GM12873 (cell line): ENCODE measurements around the gene CMTR2.

Experiments
- CTCF ChIP-seq: IDR thresholded peaks from 2 replicates; pipeline ENCODE4 v1.5.1; 2012; ENCODE audit warnings: low read depth, mild to moderate bottlenecking, moderate library complexity, low read length, control low read depth; ENCODE audit not compliant: insufficient read depth; ENCODE audit errors: missing control alignments

The CMTR2 gene

GRCh38 chr16:71315269-71315668 is 26.1 kb upstream of the CMTR2 start:
- no peak for TF ChIP-seq CTCF

DNA sequence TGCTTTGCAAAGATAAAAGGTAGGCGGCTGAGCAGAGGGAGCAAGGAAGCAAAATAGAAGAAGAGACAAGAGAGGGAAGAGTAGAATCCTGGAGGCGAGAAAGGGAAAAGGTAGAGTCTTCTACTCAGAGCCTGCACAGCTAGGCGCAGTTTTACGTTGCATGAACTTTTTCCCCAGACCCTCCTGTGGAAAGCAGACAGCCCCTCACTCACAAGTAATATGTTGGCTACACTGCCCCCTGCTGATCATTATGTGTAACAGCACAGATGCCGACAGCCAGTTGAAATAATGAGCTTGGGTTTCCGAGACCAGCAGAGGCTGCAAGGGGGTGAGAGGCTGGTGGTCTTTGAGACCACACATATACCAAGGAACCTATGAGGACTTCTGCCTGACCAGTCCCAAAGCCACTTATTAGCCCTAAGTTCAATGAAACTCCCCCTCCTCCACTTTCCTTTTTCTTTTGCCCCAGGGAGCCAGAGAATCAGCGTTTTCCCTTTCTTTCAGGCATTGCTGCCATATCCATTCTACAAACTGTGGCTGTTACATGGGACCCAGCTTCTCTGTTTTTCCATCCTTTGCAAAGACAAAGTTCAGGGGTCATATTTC is 22.5 kb upstream of the CMTR2 start:
- peak; percentile 88 for TF ChIP-seq CTCF

GRCh38 chr16:71303938-71304337 is 14.7 kb upstream of the CMTR2 start:
- no peak for TF ChIP-seq CTCF

GRCh38 chr16:71297341-71297634 is 8.1 kb upstream of the CMTR2 start:
- no peak for TF ChIP-seq CTCF

DNA sequence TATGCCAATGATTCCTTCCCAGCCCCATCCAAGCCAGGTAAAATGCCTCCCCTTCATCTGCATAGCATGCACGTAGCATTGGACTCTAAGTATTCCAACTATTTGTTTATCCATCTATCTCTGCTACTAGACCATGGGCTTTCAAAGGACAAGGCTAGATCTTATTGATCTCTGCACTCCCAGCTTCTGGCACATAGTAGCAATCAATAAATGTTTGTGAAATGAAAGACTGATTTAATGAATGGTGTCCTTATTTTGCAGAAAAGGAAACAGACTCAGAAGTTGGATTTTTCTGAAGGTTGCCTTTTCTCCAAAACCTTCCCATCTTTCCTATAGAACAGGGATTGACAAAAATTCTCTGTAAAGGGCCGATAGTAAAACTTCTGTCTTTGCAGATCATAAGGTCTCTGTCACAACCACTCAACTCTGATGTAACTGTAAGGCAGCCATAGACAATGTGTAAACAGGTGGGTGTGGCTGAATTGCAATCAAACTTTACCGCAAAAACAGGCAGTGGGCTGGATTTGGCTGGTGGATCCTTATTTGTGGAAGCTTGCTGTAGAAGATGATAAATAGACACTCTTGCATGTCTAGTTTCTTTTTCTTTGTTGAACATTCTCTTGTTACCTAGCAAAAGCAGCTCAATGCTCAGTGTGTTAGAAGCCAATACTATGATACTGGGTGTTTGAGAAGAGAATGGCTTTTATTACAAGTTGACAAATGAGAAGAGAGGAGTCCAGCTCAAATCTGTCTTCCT is 7.6 kb upstream of the CMTR2 start:
- no peak for TF ChIP-seq CTCF

DNA sequence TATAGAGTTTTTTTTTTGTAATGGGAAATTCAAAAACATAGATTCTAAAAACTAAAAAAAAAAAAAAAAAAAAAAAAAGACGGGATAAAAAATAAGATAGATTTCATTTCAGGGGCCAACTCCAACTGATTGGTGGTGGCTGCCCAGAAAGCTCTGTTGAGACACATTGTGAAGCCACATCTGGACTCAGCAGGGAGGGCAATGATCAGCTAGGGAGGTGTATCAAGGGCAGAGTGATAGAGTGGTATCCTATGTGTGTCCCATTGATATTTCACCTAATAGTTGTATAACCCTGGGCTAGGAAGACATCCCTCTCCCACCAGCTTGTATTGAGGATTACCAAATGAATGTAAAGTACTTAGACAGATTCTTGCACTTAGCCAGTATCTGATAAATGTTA is 6.7 kb upstream of the CMTR2 start:
- TF ChIP-seq CTCF, result no peak

- no peak for TF ChIP-seq CTCF
Observed at GRCh38 chr16:71293919-71294318, 4.7 kb upstream of the CMTR2 start.
